MM.1S (cell line): ENCODE results near the gene WNT4.

Experiments
- DNase-seq: peaks from one replicate; pipeline ENCODE4 v3.0.0-alpha.2; 2015
- H2AFZ ChIP-seq: fragments of 300-600 bp; sonication (generic); 2 replicates; pipeline ENCODE4 v1.6.0; 2016; ENCODE audit warnings: antibody characterized with exemption, low read length
- H3F3A ChIP-seq: fragments of 300-600 bp; sonication (generic); 2 replicates; pipeline ENCODE4 v1.6.1; 2016; ENCODE audit warnings: mild to moderate bottlenecking, antibody characterized with exemption, low read length, moderate library complexity, mixed read lengths; ENCODE audit not compliant: insufficient read depth
- H3K27ac ChIP-seq: fragments of 300-600 bp; sonication (generic); 2 replicates; pipeline ENCODE4 v1.5.1; 2016; ENCODE audit warnings: mild to moderate bottlenecking, low read length
- H3K27me3 ChIP-seq: fragments of 300-600 bp; sonication (generic); replicated peaks from 2 replicates; pipeline ENCODE4 v1.6.0; 2016; ENCODE audit warnings: low read length; ENCODE audit not compliant: insufficient read depth
- H3K36me3 ChIP-seq: fragments of 300-600 bp; sonication (generic); replicated peaks from 2 replicates; pipeline ENCODE4 v1.6.1; 2016; ENCODE audit warnings: mild to moderate bottlenecking, low read length, mixed read lengths; ENCODE audit not compliant: insufficient read depth
- H3K4me1 ChIP-seq: fragments of 300-600 bp; sonication (generic); 2 replicates; pipeline ENCODE4 v1.6.1; 2016; ENCODE audit warnings: low read length, mixed read lengths
- H3K4me2 ChIP-seq: fragments of 300-600 bp; sonication (generic); 2 replicates; pipeline ENCODE4 v1.6.0; 2016; ENCODE audit warnings: low read depth, low read length
- H3K4me3 ChIP-seq: fragments of 300-600 bp; sonication (generic); 2 replicates; pipeline ENCODE4 v1.5.1; 2016; ENCODE audit warnings: low read length, mixed read lengths
- H3K79me2 ChIP-seq: fragments of 300-600 bp; sonication (generic); 2 replicates; pipeline ENCODE4 v1.6.1; 2016; ENCODE audit warnings: mixed run types, low read length, mixed read lengths
- H3K9ac ChIP-seq: fragments of 300-600 bp; sonication (generic); 2 replicates; pipeline ENCODE4 v1.6.1; 2016; ENCODE audit warnings: low read length, mixed read lengths
- H3K9me2 ChIP-seq: fragments of 300-600 bp; sonication (generic); replicated peaks from 2 replicates; pipeline ENCODE4 v1.6.1; 2016; ENCODE audit warnings: mild to moderate bottlenecking, low read length, mixed read lengths; ENCODE audit not compliant: insufficient read depth
- H3K9me3 ChIP-seq: fragments of 300-600 bp; sonication (generic); replicated peaks from 2 replicates; pipeline ENCODE4 v1.6.1; 2016; ENCODE audit warnings: mild to moderate bottlenecking, low read length, mixed read lengths; ENCODE audit not compliant: insufficient read depth
- H4K20me1 ChIP-seq: fragments of 300-600 bp; sonication (generic); 2 replicates; pipeline ENCODE4 v1.6.1; 2016; ENCODE audit warnings: mild to moderate bottlenecking, low read length, moderate library complexity, mixed read lengths; ENCODE audit not compliant: insufficient read depth
- CTCF ChIP-seq: fragments of 300-600 bp; sonication (generic); IDR thresholded peaks from 2 replicates; pipeline ENCODE4 v1.5.1; 2016; ENCODE audit warnings: antibody characterized with exemption, low read length, mixed read lengths
- EZH2 ChIP-seq: fragments of 300-600 bp; sonication (generic); optimal IDR thresholded peaks from 2 replicates; pipeline ENCODE3; 2017; ENCODE audit warnings: low read depth, mild to moderate bottlenecking, antibody characterized with exemption, low read length, mixed read lengths
- EZH2phosphoT487 ChIP-seq: fragments of 300-600 bp; sonication (generic); IDR thresholded peaks from 2 replicates; pipeline ENCODE4 v1.6.1; 2018; ENCODE audit warnings: antibody characterized with exemption, low read length

Gene WNT4

GRCh38 chr1:22119626-22120468, 23.1 kb downstream of the WNT4 start:
- H3K36me3 ChIP-seq: no peaks in the 10 kb centered on the region
- peak overlapping the region; percentile 33; the same call in 1 of the 2 replicates for H3K4me2 ChIP-seq
- H3K27ac ChIP-seq: no peak overlapping the region
- 0 out of 2 replicates have a peak, but pooled peaks cover 4% of the 10 kb centered on the region for H4K20me1 ChIP-seq
- no peak overlapping the region for H2AFZ ChIP-seq
- no peaks in the 10 kb centered on the region for H3K9me2 ChIP-seq
- no peak overlapping the region for H3K9ac ChIP-seq
- DNase-seq: no peak
- H3K4me3 ChIP-seq: no peak overlapping the region
- H3K4me1 ChIP-seq: peaks cover 39% of the 10 kb centered on the region
- H3K79me2 ChIP-seq: no peaks in the 10 kb centered on the region
- no peaks in the 10 kb centered on the region for H3K27me3 ChIP-seq
- peaks cover 11% of the 10 kb centered on the region for H3F3A ChIP-seq
- TF ChIP-seq EZH2 (no peak), EZH2phosphoT487 (no peak), CTCF (no peak)
- no peaks in the 10 kb centered on the region for H3K9me3 ChIP-seq

GRCh38 chr1:22118291-22118992, 24.5 kb downstream of the WNT4 start:
- H3K9me3 ChIP-seq: no peaks in the 10 kb centered on the region
- H3K79me2 ChIP-seq: no peaks in the 10 kb centered on the region
- no peak for TF ChIP-seq CTCF
- no peak for TF ChIP-seq EZH2phosphoT487
- no peak for TF ChIP-seq EZH2
- H3K36me3 ChIP-seq: no peaks in the 10 kb centered on the region
- 0 out of 2 replicates have a peak, but pooled peaks cover 4% of the 10 kb centered on the region for H4K20me1 ChIP-seq
- peaks cover 11% of the 10 kb centered on the region for H3F3A ChIP-seq
- H3K27me3 ChIP-seq: no peaks in the 10 kb centered on the region
- no peaks in the 10 kb centered on the region for H3K9me2 ChIP-seq
- H2AFZ ChIP-seq: no peak overlapping the region
- H3K4me2 ChIP-seq: peak overlapping the region; percentile 38
- peak overlapping the region; percentile 38; the same call in 1 of the 2 replicates for H3K27ac ChIP-seq
- no peak overlapping the region for H3K4me3 ChIP-seq
- DNase-seq: no peak
- H3K4me1 ChIP-seq: peaks cover 39% of the 10 kb centered on the region
- no peak overlapping the region for H3K9ac ChIP-seq

GRCh38 chr1:22117851-22118250, 25.0 kb downstream of the WNT4 start:
- no peak overlapping the region for H3K27ac ChIP-seq
- no peak overlapping the region for H2AFZ ChIP-seq
- H3K4me3 ChIP-seq: no peak overlapping the region
- no peak overlapping the region for H3K9ac ChIP-seq
- no peaks in the 10 kb centered on the region for H3K9me2 ChIP-seq
- no peak for DNase-seq
- H3K79me2 ChIP-seq: no peaks in the 10 kb centered on the region
- H3K27me3 ChIP-seq: no peaks in the 10 kb centered on the region
- no peak overlapping the region for H3K4me2 ChIP-seq
- H3F3A ChIP-seq: peaks cover 11% of the 10 kb centered on the region
- peaks cover 39% of the 10 kb centered on the region for H3K4me1 ChIP-seq
- 0 out of 2 replicates have a peak, but pooled peaks cover 4% of the 10 kb centered on the region for H4K20me1 ChIP-seq
- no peaks in the 10 kb centered on the region for H3K9me3 ChIP-seq
- H3K36me3 ChIP-seq: no peaks in the 10 kb centered on the region
- TF ChIP-seq CTCF: no peak
- no peak for TF ChIP-seq EZH2
- TF ChIP-seq EZH2phosphoT487: no peak
